SK-N-SH (cell line): Measurements from ENCODE around the gene OPHN1.

ENCODE experiments used
- CTCF ChIP-seq: fragments of 200-600 bp; sonication (generic); IDR thresholded peaks from 2 replicates; pipeline ENCODE4 v1.6.1; 2017; ENCODE audit warnings: antibody characterized with exemption, mild to moderate bottlenecking, moderate library complexity
- EP300 ChIP-seq, 2 experiments: IDR thresholded peaks; 2 replicates each; pipeline versions ENCODE4 v1.4.0 to v1.6.1; 2012; ENCODE audit warnings: borderline replicate concordance in 1 of 2, low read depth in 1 of 2, low read length in 1 of 2
- FOSL2 ChIP-seq: IDR thresholded peaks from 2 replicates; pipeline ENCODE4 v1.4.0; 2012; ENCODE audit warnings: low read depth, mild to moderate bottlenecking, moderate library complexity, borderline replicate concordance
- MAX ChIP-seq: IDR thresholded peaks from 2 replicates; pipeline ENCODE4 v1.4.0; 2012; ENCODE audit warnings: low read depth
- MXI1 ChIP-seq: IDR thresholded peaks from 2 replicates; pipeline ENCODE4 v1.6.1; 2012; ENCODE audit warnings: mild to moderate bottlenecking, low read depth, low read length, improper control_type of control experiment
- POLR2AphosphoS5 ChIP-seq: IDR thresholded peaks from 2 replicates; pipeline ENCODE4 v1.6.1; 2012; ENCODE audit warnings: low read depth, low read length
- SMC3 ChIP-seq: IDR thresholded peaks from 2 replicates; pipeline ENCODE4 v1.6.1; 2012; ENCODE audit warnings: low read depth, low read length, improper control_type of control experiment
- TAF1 ChIP-seq: IDR thresholded peaks from 2 replicates; pipeline ENCODE4 v1.6.1; 2012; ENCODE audit warnings: low read depth, mild to moderate bottlenecking, low read length, moderate library complexity, borderline replicate concordance

DNA sequence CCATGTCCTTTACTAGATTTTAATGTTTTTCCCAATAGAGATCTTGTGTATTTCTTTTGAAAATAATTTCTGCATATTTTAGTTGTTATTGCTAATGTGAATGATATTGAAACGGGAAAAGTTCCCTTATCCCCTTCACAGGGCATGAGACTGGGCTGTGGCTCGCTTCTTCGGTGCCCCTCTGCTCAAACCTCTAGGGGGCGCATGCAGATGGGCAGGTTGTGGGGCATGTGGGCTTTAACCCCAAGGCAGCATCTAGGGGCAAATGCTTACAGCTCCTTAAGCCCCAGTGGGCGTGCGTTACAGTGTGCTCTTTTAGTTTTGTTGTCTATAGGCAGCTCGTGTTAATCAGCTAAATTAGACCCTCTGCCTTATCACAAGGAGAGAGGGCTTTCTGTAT is 194.7 kb downstream of the OPHN1 start:
- TF ChIP-seq MXI1 (no peak), POLR2AphosphoS5 (no peak), FOSL2 (no peak), CTCF (peak; percentile 53), EP300 (IDR thresholded peaks at IDR 0.05; ENCODE audit: borderline replicate concordance in 1 of 2, low read depth in 1 of 2, low read length in 1 of 2) (no peak), MAX (no peak), TAF1 (no peak), SMC3 (no peak)
